Measurements from ENCODE around the gene ENTPD3.
A peak's percentile ranks its signal among the peaks of the same experiment; 100 is the strongest.
"Not testable (repeated sequence)": the region's sequence is repeated elsewhere in the genome, so short reads cannot be mapped to it uniquely, and the experiment has no call there.

The ENTPD3 gene

DNA sequence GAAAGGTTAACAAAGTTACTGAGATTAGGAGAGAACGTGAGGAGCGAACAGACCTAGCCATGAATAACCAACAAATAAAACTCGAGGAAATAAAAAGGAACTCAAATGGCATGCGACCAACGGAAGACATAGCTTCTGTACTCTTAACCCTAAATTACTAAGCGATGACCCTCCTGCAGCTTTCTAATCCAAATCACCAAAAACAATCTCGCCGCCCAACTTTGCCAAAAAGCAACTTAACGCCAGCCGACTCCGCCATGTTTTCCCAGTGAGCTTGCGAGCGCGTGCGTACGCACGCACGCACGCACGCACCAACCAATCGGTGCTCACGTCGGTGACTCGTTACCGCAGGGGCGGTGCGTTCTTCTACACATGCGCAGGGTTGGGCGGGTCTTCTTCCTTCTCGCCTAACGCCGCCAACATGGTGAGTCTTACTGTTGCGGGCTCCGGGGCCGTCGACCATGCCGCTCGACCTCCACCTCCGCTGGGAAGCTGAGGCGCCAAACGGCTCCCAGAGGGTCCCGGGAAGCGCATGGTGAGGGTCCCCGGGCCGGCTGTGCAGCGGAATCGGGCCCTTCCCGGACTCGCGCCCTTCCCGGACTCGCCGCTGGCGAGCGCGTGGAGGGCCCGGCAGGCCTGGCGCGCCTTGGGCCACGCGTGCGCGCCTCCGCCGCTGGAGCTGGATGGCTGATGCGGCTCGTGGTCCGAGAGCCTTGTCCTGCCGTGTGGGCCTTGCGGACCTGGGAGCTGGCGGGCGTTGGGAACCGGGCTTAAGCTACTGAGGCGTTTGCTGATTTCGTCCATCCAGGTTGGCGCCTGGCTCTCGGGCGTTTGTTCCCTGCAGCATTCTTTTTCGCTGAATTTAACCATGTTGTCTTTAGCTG, 70.2 kb downstream of the ENTPD3 start, which contains the start of gene RPL14:
Gene RPL14 (plus strand): TSS at position 400 of the 884 bp plus-strand sequence. CDS start 133 bp downstream, at position 533.
- DNase-seq (ENCODE audit: low read depth in 4 of 4, low spot score in 1 of 4) = peak; percentile 81 to 92 (median 89)

DNA sequence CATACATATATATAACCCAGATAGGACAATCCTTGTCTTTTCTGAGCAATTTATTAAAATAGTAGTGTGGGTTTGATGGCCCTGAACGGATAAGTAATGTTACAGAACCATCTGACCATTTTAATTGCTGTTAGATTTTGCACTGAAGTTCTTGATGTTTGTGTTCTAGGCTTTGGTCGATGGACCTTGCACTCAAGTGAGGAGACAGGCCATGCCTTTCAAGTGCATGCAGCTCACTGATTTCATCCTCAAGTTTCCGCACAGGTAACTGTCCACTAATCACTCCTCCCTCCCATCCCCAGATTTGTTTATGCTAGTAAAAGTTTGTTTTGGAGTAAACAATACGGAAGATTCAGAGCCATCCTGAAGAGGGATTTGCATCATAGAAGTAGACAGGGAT, 71.5 kb downstream of the ENTPD3 start:
- DNase-seq (ENCODE audit: low read depth in 4 of 4, low spot score in 1 of 4) = no peak

- DNase-seq (ENCODE audit: low read depth in 4 of 4, low spot score in 1 of 4) = not testable (repeated sequence)
These were observed 73.5 kb downstream of the ENTPD3 start for GRCh38 chr3:40460481-40460880.

GRCh38 chr3:40461161-40461560, 74.2 kb downstream of the ENTPD3 start:
- no peak for DNase-seq (ENCODE audit: low read depth in 4 of 4, low spot score in 1 of 4)

DNA sequence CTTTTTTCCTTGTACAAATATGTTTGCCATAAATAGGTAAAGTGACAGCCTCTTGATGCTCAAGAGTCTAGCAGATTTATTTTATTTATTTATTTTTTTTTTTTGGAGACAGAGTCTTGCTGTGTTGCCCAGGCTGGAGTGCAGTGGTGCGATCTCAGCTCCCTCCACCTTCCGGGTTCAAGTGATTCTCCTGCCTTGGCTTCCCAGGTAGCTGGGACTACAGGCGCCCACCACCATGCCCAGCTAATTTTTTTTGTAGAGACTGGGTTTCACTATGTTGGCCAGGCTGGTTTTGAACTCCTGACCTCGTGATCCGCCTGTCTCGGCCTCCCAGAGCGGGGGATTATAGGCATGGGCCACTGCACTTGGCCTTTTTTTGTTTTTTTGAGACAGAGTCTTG, 75.9 kb downstream of the ENTPD3 start:
- DNase-seq (ENCODE audit: low read depth in 4 of 4, low spot score in 1 of 4) = not testable (repeated sequence)

DNA sequence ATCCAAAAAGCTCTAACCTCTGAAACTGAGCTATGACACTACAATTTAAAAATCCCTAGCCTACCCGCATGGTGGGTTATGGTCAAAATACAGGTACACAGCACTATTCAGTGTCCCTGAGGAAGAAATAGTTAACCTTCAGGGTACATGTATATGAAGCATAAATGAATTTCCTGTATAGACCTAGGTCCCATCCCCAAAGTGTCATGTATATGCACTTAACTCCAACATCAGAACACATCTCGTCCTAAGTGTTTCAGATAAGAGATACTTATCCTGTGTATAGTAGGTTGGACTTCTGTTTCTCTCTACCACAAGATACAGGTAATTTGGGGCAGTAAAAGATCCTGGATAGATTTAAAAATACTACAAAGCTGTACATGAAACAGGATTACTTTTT, 76.6 kb downstream of the ENTPD3 start:
- DNase-seq (ENCODE audit: low read depth in 4 of 4, low spot score in 1 of 4) = no peak

- no peak for DNase-seq (ENCODE audit: low read depth in 4 of 4, low spot score in 1 of 4)
These were observed 77.5 kb downstream of the ENTPD3 start for GRCh38 chr3:40464339-40465110.

GRCh38 chr3:40465111-40465407, 78.1 kb downstream of the ENTPD3 start:
- DNase-seq (ENCODE audit: low read depth in 4 of 4, low spot score in 1 of 4) = no peak

GRCh38 chr3:40465456-40465855, 78.5 kb downstream of the ENTPD3 start:
- no peak for DNase-seq (ENCODE audit: low read depth in 4 of 4, low spot score in 1 of 4)

GRCh38 chr3:40468018-40468417, 81.0 kb downstream of the ENTPD3 start:
- DNase-seq (ENCODE audit: low read depth in 4 of 4, low spot score in 1 of 4) = no peak

GRCh38 chr3:40470701-40471100, 83.7 kb downstream of the ENTPD3 start:
- DNase-seq (ENCODE audit: low read depth in 4 of 4, low spot score in 1 of 4) = no peak

- DNase-seq (ENCODE audit: low read depth in 4 of 4, low spot score in 1 of 4) = peak in 2 of 4 experiments; percentile 25 to 30
These were observed 89.8 kb downstream of the ENTPD3 start, which contains the start of gene ZNF619 for GRCh38 chr3:40476478-40477470. ZNF619 (plus strand) TSS chr3:40477122; CDS start chr3:40477980, 858 bp downstream.

DNA sequence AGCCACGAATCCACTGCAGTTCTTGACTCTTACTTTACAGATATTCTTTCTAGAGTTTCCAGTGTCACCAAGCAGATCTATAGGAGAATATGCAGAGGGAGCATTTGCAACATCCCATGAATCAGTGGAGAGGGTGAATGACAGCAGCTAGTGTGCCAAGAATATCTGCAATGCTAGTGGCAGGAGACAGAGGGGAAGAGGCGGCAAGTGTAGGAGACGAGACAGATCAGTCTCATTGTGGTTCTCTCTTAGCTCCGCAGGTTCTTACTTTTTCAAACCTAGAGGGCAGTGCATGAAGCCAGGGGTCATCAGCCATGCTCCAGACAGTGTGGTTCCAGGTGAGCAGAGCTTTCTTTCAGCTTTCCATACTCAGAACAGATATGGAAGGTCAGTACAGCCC, 90.7 kb downstream of the ENTPD3 start:
- no peak for DNase-seq (ENCODE audit: low read depth in 4 of 4, low spot score in 1 of 4)

Measured in stimulated activated CD4-positive, alpha-beta T cell treated with anti-CD3 and anti-CD28 coated beads, Interleukin-1b, Interleukin-23, amount 100 ng/mL, for 24 hours (primary cell).